Right cardiac atrium (tissue), 5 donors: ENCODE results near the gene MEPCE. TPM values are rescaled to one million over a fixed set of nuclear protein-coding genes. Genes with fewer than 3 reads are reported as not detected.
A peak's percentile ranks its signal among the peaks of the same experiment; 100 is the strongest.

Experiments used
- ATAC-seq, 2 donors: fragments of 200-7000 bp; cut with Tn5 transposase; one replicate each; pipeline versions ENCODE4 v1.8.0 to v1.9.1; 2020; ENCODE audit warnings: moderate library complexity in 2 of 2, mild to moderate bottlenecking in 1 of 2
- DNase-seq, 3 donors: peaks; one replicate each; pipeline ENCODE4 v3.0.0-alpha.2; 2020
- H3K27ac ChIP-seq: one replicate; pipeline ENCODE4 v1.5.1; 2013; ENCODE audit warnings: mild to moderate bottlenecking, low read length, control low read depth, moderate library complexity
- H3K27me3 ChIP-seq: one replicate; pipeline ENCODE4 v1.6.1; 2013; ENCODE audit not compliant: control insufficient read depth, insufficient read depth
- H3K4me1 ChIP-seq: one replicate; pipeline ENCODE4 v1.6.1; 2013; ENCODE audit warnings: low read length; ENCODE audit not compliant: control insufficient read depth, insufficient read depth
- H3K4me3 ChIP-seq: one replicate; pipeline ENCODE4 v1.5.1; 2013; ENCODE audit warnings: low read length, control low read depth
- H3K9me3 ChIP-seq: one replicate; pipeline ENCODE4 v1.6.1; 2013; ENCODE audit warnings: low read length; ENCODE audit not compliant: control insufficient read depth
- WGBS: extraction: QIAGEN DNeasy Blood & Tissue Kit; methylation state at CpG from one replicate; pipeline ENCODE4 v1.1.7; 2013; 5-methylcytosine and 5-hydroxymethylcytosine counted together
- intact Hi-C, 4 donors: fragments of 100-400 bp; cut with DNase I; formaldehyde crosslinking; loops; one replicate each; pipeline versions ENCODE4 v1.11.0 to v1.14.0; 2022 to 2023
- polyA plus RNA-seq: library from polyadenylated mRNA; stranded (reverse); fragments of 200-250 nt; gene quantifications from one replicate; pipeline ENCODE4 v1.2.3, GENCODE V29; 2013
- total RNA-seq, 4 donors: library from RNA; stranded (reverse); fragmentation: NEBNext Ultra II Directional; extraction: Animal tissue kit (Norgen Biotek cat#: 25700); gene quantifications; one replicate each; pipeline ENCODE4 v1.2.1, GENCODE V29; 2021
- donor health status: healthy with polysubstance abuse.
- donor health status: DM: no; HTN: yes; CAD: no.
- donor health status: DM: no; HTN: no; CAD: no.
- donor health status: DM: no; HTN: yes; CAD: no; lungs with severe emphysema.
- donor health status: DM: yes; HTN: yes; CAD: no.

The MEPCE gene
- total and polyA plus RNA-seq, 5 donors: 18.7 to 24.6 (median 23.0) TPM

- no peaks in the 10 kb centered on the region for H3K27me3 ChIP-seq
- no peaks in the 10 kb centered on the region for H3K4me1 ChIP-seq
- DNase-seq: peak in 1 of 3 donors; percentile 49
- intact Hi-C loops: no loop called here
- ATAC-seq: peak; percentile 62 to 75
- no peaks in the 10 kb centered on the region for H3K9me3 ChIP-seq
- WGBS: 51% methylated on average over 12 of the region's 12 CpGs
- H3K4me3 ChIP-seq: no peak overlapping the region
- H3K27ac ChIP-seq: no peak overlapping the region
These were observed 22.1 kb upstream of the MEPCE start for GRCh38 chr7:100407285-100408180.

- WGBS: 96% methylated on average over 6 of the region's 6 CpGs
- ATAC-seq: no peak
- no peaks in the 10 kb centered on the region for H3K27me3 ChIP-seq
These were observed 18.5 kb upstream of the MEPCE start for GRCh38 chr7:100411101-100411500.

GRCh38 chr7:100413346-100413745 is 16.3 kb upstream of the MEPCE start:
- no peak for ATAC-seq
- Histone ChIP-seq H3K9me3 (no peaks in the 10 kb centered on the region), H3K4me3 (no peak overlapping the region), H3K4me1 (no peaks in the 10 kb centered on the region), H3K27me3 (no peaks in the 10 kb centered on the region), H3K27ac (no peak overlapping the region)
- intact Hi-C loops: no loop called here
- DNase-seq: no peak

More at GRCh38 chr7:100411101-100411500, 18.5 kb upstream of the MEPCE start:
- Histone ChIP-seq H3K9me3 (no peaks in the 10 kb centered on the region), H3K4me3 (no peak overlapping the region), H3K4me1 (no peaks in the 10 kb centered on the region), H3K27ac (no peak overlapping the region)
- intact Hi-C loops: no loop called here
- no peak for DNase-seq

- 94% methylated on average over 1 of the region's 1 CpG for WGBS
- intact Hi-C loops: no loop called here
- no peak for ATAC-seq
These were observed 15.7 kb upstream of the MEPCE start for GRCh38 chr7:100413889-100414288.

GRCh38 chr7:100415448-100415847 is 14.2 kb upstream of the MEPCE start:
- DNase-seq (no peak), ATAC-seq (no peak)
- Histone ChIP-seq H3K4me1 (no peaks in the 10 kb centered on the region), H3K27ac (no peak overlapping the region), H3K4me3 (no peak overlapping the region), H3K9me3 (no peaks in the 10 kb centered on the region), H3K27me3 (no peaks in the 10 kb centered on the region)
- intact Hi-C loops: no loop called here
- WGBS: 92% methylated on average over 5 of the region's 5 CpGs

More at GRCh38 chr7:100413889-100414288, 15.7 kb upstream of the MEPCE start:
- no peak for DNase-seq
- H3K27ac ChIP-seq: no peak overlapping the region
- no peaks in the 10 kb centered on the region for H3K9me3 ChIP-seq
- no peak overlapping the region for H3K4me3 ChIP-seq
- no peaks in the 10 kb centered on the region for H3K27me3 ChIP-seq
- no peaks in the 10 kb centered on the region for H3K4me1 ChIP-seq

GRCh38 chr7:100418930-100419659 is 10.5 kb upstream of the MEPCE start:
- Histone ChIP-seq H3K4me3 (no peak overlapping the region), H3K9me3 (no peaks in the 10 kb centered on the region), H3K27me3 (no peaks in the 10 kb centered on the region), H3K4me1 (no peaks in the 10 kb centered on the region), H3K27ac (no peak overlapping the region)
- WGBS: 93% methylated on average over 1 of the region's 1 CpG
- intact Hi-C loops: no loop called here
- ATAC-seq (no peak), DNase-seq (no peak)

GRCh38 chr7:100419660-100420226 is 9.9 kb upstream of the MEPCE start:
- 55% methylated on average over 1 of the region's 1 CpG for WGBS
- intact Hi-C loops: no loop called here
- no peaks in the 10 kb centered on the region for H3K27me3 ChIP-seq
- no peaks in the 10 kb centered on the region for H3K9me3 ChIP-seq
- ATAC-seq (no peak), DNase-seq (no peak)
- H3K4me1 ChIP-seq: no peaks in the 10 kb centered on the region
- no peak overlapping the region for H3K4me3 ChIP-seq
- H3K27ac ChIP-seq: no peak overlapping the region

- no peaks in the 10 kb centered on the region for H3K4me1 ChIP-seq
- no peak overlapping the region for H3K4me3 ChIP-seq
- H3K27ac ChIP-seq: no peak overlapping the region
- intact Hi-C loops: no loop called here
- no peaks in the 10 kb centered on the region for H3K27me3 ChIP-seq
- DNase-seq (no peak), ATAC-seq (no peak)
- no peaks in the 10 kb centered on the region for H3K9me3 ChIP-seq
- 92% methylated on average over 6 of the region's 6 CpGs for WGBS
These were observed 6.3 kb upstream of the MEPCE start for GRCh38 chr7:100423315-100423714.

- 70% methylated on average over 1 of the region's 1 CpG for WGBS
- DNase-seq (no peak), ATAC-seq (no peak)
- Histone ChIP-seq H3K27ac (no peak overlapping the region), H3K9me3 (no peaks in the 10 kb centered on the region), H3K4me3 (no peak overlapping the region), H3K27me3 (no peaks in the 10 kb centered on the region), H3K4me1 (no peaks in the 10 kb centered on the region)
- intact Hi-C loops: no loop called here
These were observed 4.3 kb upstream of the MEPCE start for GRCh38 chr7:100425347-100425746.

- H3K27ac ChIP-seq: no peak overlapping the region
- intact Hi-C loops: no loop called here
- ATAC-seq (no peak), DNase-seq (no peak)
- H3K27me3 ChIP-seq: no peaks in the 10 kb centered on the region
- H3K9me3 ChIP-seq: no peaks in the 10 kb centered on the region
- peaks cover 7% of the 10 kb centered on the region for H3K4me1 ChIP-seq
- H3K4me3 ChIP-seq: no peak overlapping the region
These were observed 3.1 kb upstream of the MEPCE start for GRCh38 chr7:100426516-100426915.

- Histone ChIP-seq H3K27me3 (no peaks in the 10 kb centered on the region), H3K27ac (no peak overlapping the region), H3K4me3 (peak overlapping the region; percentile 1), H3K9me3 (no peaks in the 10 kb centered on the region), H3K4me1 (peaks cover 7% of the 10 kb centered on the region)
- intact Hi-C loops: no loop called here
- WGBS: 44% methylated on average over 16 of the region's 16 CpGs
- no peak for ATAC-seq
- DNase-seq: no peak
These were observed 1.9 kb upstream of the MEPCE start for GRCh38 chr7:100427762-100428198.
